Neural cell (in vitro differentiated cells): ENCODE results near the gene RPS2. TPM values are rescaled to one million over a fixed set of nuclear protein-coding genes. Genes with fewer than 3 reads are reported as not detected.

ENCODE experiments used
- H2AFZ ChIP-seq: fragments of 200-600, 300-800 bp; sonication (generic), shearing (Covaris generic); 2 replicates; pipeline ENCODE4 v1.6.0; 2014; ENCODE audit warnings: low read depth, mild to moderate bottlenecking, antibody characterized with exemption, low read length, moderate library complexity
- H3F3A ChIP-seq: fragments of 200-600 bp; shearing (Covaris generic); 2 replicates; pipeline ENCODE4 v1.6.1; 2016; ENCODE audit warnings: mild to moderate bottlenecking, moderate library complexity, mixed read lengths, antibody characterized with exemption, low read length; ENCODE audit not compliant: insufficient read depth, poor library complexity, severe bottlenecking
- H3K27ac ChIP-seq: fragments of 200-600, 300-800 bp; sonication (generic), shearing (Covaris generic); 2 replicates; pipeline ENCODE4 v1.5.1; 2014; ENCODE audit warnings: mild to moderate bottlenecking, low read length, moderate library complexity
- H3K27me3 ChIP-seq: fragments of 300-800, 200-600 bp; sonication (generic), shearing (Covaris generic); 2 replicates; pipeline ENCODE4 v1.6.0; 2014; ENCODE audit warnings: mild to moderate bottlenecking, low read depth, low read length, moderate library complexity; ENCODE audit not compliant: insufficient read depth
- H3K36me3 ChIP-seq: fragments of 300-800, 200-600 bp; sonication (generic), shearing (Covaris generic); 2 replicates; pipeline ENCODE4 v1.5.1; 2014; ENCODE audit warnings: mild to moderate bottlenecking, antibody characterized with exemption, low read length, moderate library complexity; ENCODE audit not compliant: insufficient read depth
- H3K4me2 ChIP-seq: fragments of 300-800, 200-600 bp; sonication (generic), shearing (Covaris generic); 2 replicates; pipeline ENCODE4 v1.6.0; 2014; ENCODE audit warnings: mild to moderate bottlenecking, low read length
- H3K4me3 ChIP-seq: fragments of 300-800, 200-600 bp; sonication (generic), shearing (Covaris generic); 2 replicates; pipeline ENCODE4 v1.5.1; 2014; ENCODE audit warnings: mild to moderate bottlenecking, low read length, moderate library complexity
- H3K79me2 ChIP-seq: fragments of 200-600 bp; shearing (Covaris generic); replicated peaks from 2 replicates; pipeline ENCODE4 v1.6.0; 2014; ENCODE audit warnings: mild to moderate bottlenecking, low read length, moderate library complexity; ENCODE audit not compliant: insufficient read depth
- H3K9ac ChIP-seq: fragments of 300-800, 200-600 bp; sonication (generic), shearing (Covaris generic); 2 replicates; pipeline ENCODE4 v1.6.1; 2016; ENCODE audit warnings: mild to moderate bottlenecking, low read length, mixed read lengths
- H3K9me2 ChIP-seq: fragments of 200-600 bp; shearing (Covaris generic); 2 replicates; pipeline ENCODE4 v1.6.1; 2016; ENCODE audit warnings: mild to moderate bottlenecking, low read length, mixed read lengths; ENCODE audit not compliant: insufficient read depth
- H3K9me3 ChIP-seq: fragments of 200-600, 300-800 bp; sonication (generic), shearing (Covaris generic); 2 replicates; pipeline ENCODE4 v1.6.1; 2016; ENCODE audit warnings: mild to moderate bottlenecking, mixed run types, low read length, moderate library complexity, mixed read lengths
- H4K20me1 ChIP-seq: fragments of 200-600 bp; shearing (Covaris generic); 2 replicates; pipeline ENCODE4 v1.6.1; 2016; ENCODE audit warnings: mild to moderate bottlenecking, mixed run types; ENCODE audit not compliant: insufficient read depth
- CTCF ChIP-seq: fragments of 450-650 bp; IDR thresholded peaks from 2 replicates; pipeline ENCODE4 v1.5.1; 2014; ENCODE audit warnings: antibody characterized with exemption, mild to moderate bottlenecking, moderate library complexity; ENCODE audit not compliant: poor library complexity, severe bottlenecking
- EP300 ChIP-seq: fragments of 450-650 bp; conservative IDR thresholded peaks from 2 replicates; pipeline ENCODE4 v1.6.1; 2014; ENCODE audit warnings: antibody characterized with exemption, mild to moderate bottlenecking, moderate library complexity; ENCODE audit not compliant: poor library complexity, severe bottlenecking
- EZH2 ChIP-seq: fragments of 200-600, 300-800 bp; shearing (Covaris generic), sonication (generic); IDR thresholded peaks from 2 replicates; pipeline ENCODE4 v1.6.1; 2014; ENCODE audit warnings: antibody characterized with exemption, low read length, borderline replicate concordance, mild to moderate bottlenecking; ENCODE audit not compliant: insufficient read depth, poor library complexity, severe bottlenecking
- MXI1 ChIP-seq: fragments of 450-650 bp; conservative IDR thresholded peaks from 2 replicates; pipeline ENCODE4 v1.6.1; 2014; ENCODE audit warnings: antibody characterized with exemption, mild to moderate bottlenecking; ENCODE audit not compliant: poor library complexity, severe bottlenecking
- POLR2AphosphoS5 ChIP-seq: IDR thresholded peaks from 2 replicates; pipeline ENCODE4 v1.6.1; 2012
- RAD21 ChIP-seq: fragments of 450-650 bp; conservative IDR thresholded peaks from 2 replicates; pipeline ENCODE4 v1.6.1; 2014; ENCODE audit warnings: antibody characterized with exemption, mild to moderate bottlenecking, moderate library complexity
- REST ChIP-seq: IDR thresholded peaks from 2 replicates; pipeline ENCODE4 v1.6.1; 2012; ENCODE audit warnings: borderline replicate concordance
- SMC3 ChIP-seq: fragments of 450-650 bp; conservative IDR thresholded peaks from 2 replicates; pipeline ENCODE4 v1.6.1; 2014; ENCODE audit warnings: antibody characterized with exemption, mild to moderate bottlenecking, moderate library complexity; ENCODE audit not compliant: poor library complexity
- TAF1 ChIP-seq: IDR thresholded peaks from 2 replicates; pipeline ENCODE4 v1.6.1; 2012; ENCODE audit warnings: low read depth
- polyA plus RNA-seq: library from polyadenylated mRNA; depleted of rRNA; stranded (reverse); fragments of >200 nt; gene quantifications from 2 replicates; pipeline ENCODE4 v1.2.3, GENCODE V29; 2014

The RPS2 gene
- polyA plus RNA-seq, 1 donor from 2014 or later, result 1,393 TPM

- no peak overlapping the region for H3K4me3 ChIP-seq
- H4K20me1 ChIP-seq, result no peaks in the 10 kb centered on the region
- H3K27me3 ChIP-seq, result peaks cover 29% of the 10 kb centered on the region
- H2AFZ ChIP-seq, result no peak overlapping the region
- no peaks in the 10 kb centered on the region for H3K9me2 ChIP-seq
- no peaks in the 10 kb centered on the region for H3K79me2 ChIP-seq
- no peak overlapping the region for H3K4me2 ChIP-seq
- TF ChIP-seq POLR2AphosphoS5 (no peak), EZH2 (no peak), CTCF (no peak), SMC3 (no peak), EP300 (no peak), MXI1 (no peak), REST (no peak), TAF1 (no peak)
- no peaks in the 10 kb centered on the region for H3K36me3 ChIP-seq
- no peak overlapping the region for H3K27ac ChIP-seq
- H3K9me3 ChIP-seq, result no peaks in the 10 kb centered on the region
- no peak overlapping the region for H3K9ac ChIP-seq
- no peaks in the 10 kb centered on the region for H3F3A ChIP-seq
These were observed 17.4 kb upstream of the RPS2 start for GRCh38 chr16:1982013-1982433.

- Histone ChIP-seq H3K9me3 (no peaks in the 10 kb centered on the region), H3K36me3 (no peaks in the 10 kb centered on the region), H3K4me2 (no peak within 1 kb of the TSS), H3K79me2 (no peaks in the 10 kb centered on the region), H3K9ac (no peak within 1 kb of the TSS), H3K9me2 (no peaks in the 10 kb centered on the region), H3K4me3 (no peak within 1 kb of the TSS), H3K27ac (no peak within 1 kb of the TSS), H2AFZ (no peak within 1 kb of the TSS), H3K27me3 (peaks cover 29% of the 10 kb centered on the region), H4K20me1 (no peaks in the 10 kb centered on the region), H3F3A (no peaks in the 10 kb centered on the region)
- no peak for TF ChIP-seq POLR2AphosphoS5
- no peak for TF ChIP-seq EP300
- TF ChIP-seq EZH2, result no peak
- no peak for TF ChIP-seq SMC3
- no peak for TF ChIP-seq REST
- TF ChIP-seq MXI1, result no peak
- TF ChIP-seq TAF1, result no peak
- no peak for TF ChIP-seq CTCF
- no peak for TF ChIP-seq RAD21
These were observed 16.8 kb upstream of the RPS2 start, which contains the start of gene NOXO1 for GRCh38 chr16:1981398-1981836. Gene NOXO1 (minus strand): TSS chr16:1981469. CDS start chr16:1981179, 290 bp downstream.
